ENCODE results near the gene FHIT.

Gene FHIT

GRCh38 chr3:60809857-60810610, 441.2 kb downstream of the FHIT start:
- no peak for DNase-seq

- DNase-seq: no peak
These were observed 447.8 kb downstream of the FHIT start for GRCh38 chr3:60803216-60804173.

GRCh38 chr3:60801307-60801706, 449.9 kb downstream of the FHIT start:
- DNase-seq: no peak

- no peak for DNase-seq
These were observed 452.8 kb downstream of the FHIT start for GRCh38 chr3:60798456-60798855.

GRCh38 chr3:60792249-60792852, 458.9 kb downstream of the FHIT start:
- no peak for DNase-seq

GRCh38 chr3:60788185-60788584, 463.1 kb downstream of the FHIT start:
- DNase-seq: no peak

GRCh38 chr3:60781935-60782334, 469.3 kb downstream of the FHIT start:
- no peak for DNase-seq

- DNase-seq: no peak
These were observed 471.6 kb downstream of the FHIT start for GRCh38 chr3:60779637-60780036.

GRCh38 chr3:60775985-60776384, 475.3 kb downstream of the FHIT start:
- DNase-seq: no peak

GRCh38 chr3:60774617-60775016, 476.6 kb downstream of the FHIT start:
- DNase-seq: no peak

GRCh38 chr3:60772584-60772983, 478.7 kb downstream of the FHIT start:
- no peak for DNase-seq

- DNase-seq: no peak
These were observed 479.5 kb downstream of the FHIT start for GRCh38 chr3:60771766-60772165.

GRCh38 chr3:60770532-60770931, 480.7 kb downstream of the FHIT start:
- DNase-seq: no peak

- no peak for DNase-seq
These were observed 483.7 kb downstream of the FHIT start for GRCh38 chr3:60767536-60767935.

GRCh38 chr3:60765776-60766175, 485.5 kb downstream of the FHIT start:
- DNase-seq: no peak

- no peak for DNase-seq
These were observed 486.4 kb downstream of the FHIT start for GRCh38 chr3:60764870-60765269.

- no peak for DNase-seq
These were observed 491.1 kb downstream of the FHIT start for GRCh38 chr3:60760145-60760544.

GRCh38 chr3:60759439-60759838, 491.8 kb downstream of the FHIT start:
- DNase-seq: no peak

- no peak for DNase-seq
These were observed 492.4 kb downstream of the FHIT start for GRCh38 chr3:60758831-60759230.

- DNase-seq: no peak
These were observed 493.1 kb downstream of the FHIT start for GRCh38 chr3:60758171-60758570.

GRCh38 chr3:60757724-60758123, 493.5 kb downstream of the FHIT start:
- DNase-seq: no peak

- DNase-seq: no peak
These were observed 494.8 kb downstream of the FHIT start for GRCh38 chr3:60756241-60757030.

- DNase-seq: no peak
These were observed 496.2 kb downstream of the FHIT start for GRCh38 chr3:60755094-60755493.

Measured in NCI-H2107 (cell line).